T-helper 1 cell treated with Interleukin-12 subunit alpha and Interleukin-12 subunit beta and Interleukin-4 antibody, amounts not matched to agents 30 ng/mL and 1 ng/mL, for 36 hours (primary cell): ENCODE data around the gene ELL. TPM values are rescaled to one million over a fixed set of nuclear protein-coding genes. Genes with fewer than 3 reads are reported as not detected.

Experiments
- intact Hi-C: fragments of 100-400 bp; cut with micrococcal nuclease; formaldehyde crosslinking; loops from one replicate; pipeline ENCODE4 v1.15.1; 2024
- total RNA-seq: library from RNA; stranded (reverse); gene quantifications from 2 replicates; pipeline ENCODE4 v1.2.3, GENCODE V29; 2022

The ELL gene
- total RNA-seq, 1 donor from 2014 or later, result 25.7 TPM

DNA sequence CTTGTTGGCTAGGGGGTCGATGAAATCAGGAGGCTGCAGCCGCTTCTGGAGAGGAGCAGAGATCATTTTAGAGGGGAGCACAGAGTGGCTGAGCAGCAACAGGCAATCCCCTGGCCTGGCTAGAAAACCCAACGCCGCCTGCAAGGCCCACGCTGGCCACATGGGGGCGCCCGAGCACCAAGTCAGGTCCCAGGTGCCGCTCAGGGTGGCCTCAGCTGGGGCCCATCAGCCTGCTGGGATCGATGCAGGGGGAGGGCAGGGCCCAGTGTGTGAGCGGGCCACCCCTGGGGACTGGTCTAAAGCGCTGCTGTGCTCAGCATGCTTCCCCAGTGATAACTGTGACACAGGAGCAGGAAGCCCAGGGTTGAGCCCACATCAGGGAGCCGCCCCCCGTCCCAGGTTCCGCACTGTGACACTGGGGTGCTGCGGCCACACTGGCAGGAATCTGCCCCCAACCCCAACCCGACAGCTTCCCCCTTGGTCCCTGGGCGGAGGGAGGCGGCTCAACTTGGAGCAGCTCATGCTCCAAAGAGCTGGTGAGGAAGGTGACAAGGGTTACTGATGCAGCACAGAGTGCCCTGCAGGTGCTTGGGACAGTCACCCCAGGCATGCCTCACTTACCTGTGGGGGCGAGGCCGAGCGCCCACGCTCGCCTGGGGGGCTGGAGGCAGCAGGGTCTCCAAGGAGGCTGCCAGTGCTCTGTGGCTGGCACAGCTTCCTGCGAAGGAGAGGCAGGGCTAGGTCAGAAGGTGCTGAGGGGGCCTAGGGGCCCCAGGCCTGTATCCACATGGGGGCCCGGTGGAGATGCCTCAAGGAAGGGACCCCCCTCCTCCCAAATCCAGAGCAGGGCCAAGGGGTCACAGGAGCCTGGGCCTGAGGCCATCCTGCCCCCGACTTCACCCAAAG is 70.7 kb downstream of the ELL start:
- intact Hi-C loops, result loop anchor here (1.0 to 5.0 kb wide), 4 partner anchors 11 to 688 kb away; partner anchors contain the start of gene TMEM161A

DNA sequence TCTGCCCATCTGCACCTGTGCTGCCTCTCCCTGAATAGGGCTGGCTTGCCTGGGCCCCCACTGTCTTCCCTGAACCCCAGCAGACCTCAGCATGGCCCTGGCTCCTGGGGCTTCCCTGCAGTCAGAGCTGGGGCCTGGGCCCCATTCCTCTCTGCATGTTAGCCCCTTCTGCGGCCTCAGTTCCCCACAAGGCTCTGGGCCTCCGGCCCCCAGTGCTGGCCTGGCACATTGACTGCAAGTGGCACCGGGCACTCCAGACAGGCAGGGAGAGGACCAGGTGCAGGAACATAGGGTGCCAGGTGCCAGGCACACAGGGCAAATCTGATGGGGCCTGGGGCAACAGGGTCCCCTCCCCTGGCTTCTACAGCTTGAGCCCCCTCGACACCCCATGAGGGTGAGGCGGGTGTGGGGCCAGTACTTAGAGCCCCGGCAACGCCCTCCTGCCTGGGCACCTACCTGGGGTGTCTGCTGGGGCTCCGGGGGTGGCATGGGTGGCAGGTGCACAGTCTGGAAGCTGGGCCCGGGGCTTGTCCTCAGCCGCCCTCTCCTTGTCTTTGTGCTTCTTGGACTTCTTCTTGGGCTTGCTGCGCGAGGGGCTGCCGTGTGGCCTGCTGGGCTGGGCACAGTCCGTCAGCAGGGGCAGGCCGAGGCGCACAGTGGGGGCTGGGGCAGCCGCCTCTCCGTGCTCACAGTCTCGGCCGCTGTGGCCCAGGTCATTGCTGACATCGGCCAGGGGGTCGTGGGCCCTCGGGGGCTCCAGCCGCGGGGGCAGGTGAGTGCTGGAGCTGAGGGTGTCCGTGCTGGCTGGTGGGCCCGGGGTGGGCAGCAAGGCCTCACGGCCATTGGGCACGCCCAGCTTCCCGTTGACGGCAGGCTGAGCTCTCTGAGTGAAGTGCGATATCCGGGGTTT is 71.6 kb downstream of the ELL start:
- intact Hi-C loops, result loop anchor here (2.0 to 5.0 kb wide), 3 partner anchors 227 to 689 kb away; partner anchors contain the start of gene TMEM161A

GRCh38 chr19:18449552-18449951 is 72.3 kb downstream of the ELL start:
- intact Hi-C loops, result no loop called here

- intact Hi-C loops, result no loop called here
Observed at GRCh38 chr19:18446811-18447359, 75.0 kb downstream of the ELL start.

DNA sequence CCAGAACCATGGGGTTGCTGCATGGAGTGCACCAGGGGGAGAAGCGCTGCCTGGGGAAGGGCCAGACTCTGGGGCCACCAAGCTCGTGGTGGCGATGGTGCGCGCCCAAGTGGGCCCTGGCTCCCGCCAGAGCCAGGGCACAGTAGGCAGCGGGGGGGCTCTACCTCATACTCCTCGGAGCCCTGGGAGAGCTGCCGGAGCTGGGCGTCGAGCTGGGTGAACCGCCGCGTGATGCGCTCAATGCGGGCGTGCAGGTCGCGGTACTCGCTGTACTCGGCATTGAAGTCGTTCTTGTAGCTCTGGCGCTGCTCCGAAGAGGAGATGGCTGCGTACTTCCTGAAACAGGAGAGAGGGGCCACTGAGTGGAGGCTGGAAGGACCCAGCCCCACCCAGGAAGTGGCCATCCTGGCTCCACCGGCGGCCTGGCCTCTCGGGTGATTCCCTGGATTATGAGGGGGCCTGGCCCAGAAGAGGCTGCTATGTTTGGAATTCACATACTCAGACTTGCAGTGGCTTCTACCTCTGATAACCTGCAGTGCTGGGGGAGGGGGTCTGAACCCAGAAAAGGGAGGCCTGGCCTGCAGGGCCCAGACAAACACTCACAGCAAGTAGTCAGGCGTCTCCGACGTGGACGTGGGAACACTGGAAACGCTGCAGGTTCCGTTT is 75.6 kb downstream of the ELL start:
- intact Hi-C loops, result no loop called here

GRCh38 chr19:18445262-18445948 is 76.5 kb downstream of the ELL start:
- intact Hi-C loops, result no loop called here

DNA sequence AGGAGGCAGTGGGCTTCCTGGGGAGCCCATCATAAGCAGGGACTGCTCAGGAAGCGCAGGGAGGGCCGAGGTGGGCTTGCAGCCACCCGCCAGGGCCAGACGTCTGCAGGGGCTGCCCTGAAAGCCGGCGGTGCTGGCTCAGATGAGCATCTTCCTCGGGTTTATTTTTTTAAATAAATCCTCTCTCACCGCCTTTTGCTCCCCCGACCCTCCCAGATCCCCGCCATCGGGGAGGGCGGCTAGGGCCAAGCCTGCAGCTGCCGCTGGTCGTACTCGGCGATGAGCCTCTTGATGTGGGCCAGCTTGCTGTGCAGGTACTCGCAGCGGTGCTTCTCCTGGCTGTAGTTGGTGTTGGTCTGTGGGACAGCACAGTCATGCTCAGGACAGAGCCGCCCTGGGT is 77.4 kb downstream of the ELL start:
- intact Hi-C loops, result no loop called here

DNA sequence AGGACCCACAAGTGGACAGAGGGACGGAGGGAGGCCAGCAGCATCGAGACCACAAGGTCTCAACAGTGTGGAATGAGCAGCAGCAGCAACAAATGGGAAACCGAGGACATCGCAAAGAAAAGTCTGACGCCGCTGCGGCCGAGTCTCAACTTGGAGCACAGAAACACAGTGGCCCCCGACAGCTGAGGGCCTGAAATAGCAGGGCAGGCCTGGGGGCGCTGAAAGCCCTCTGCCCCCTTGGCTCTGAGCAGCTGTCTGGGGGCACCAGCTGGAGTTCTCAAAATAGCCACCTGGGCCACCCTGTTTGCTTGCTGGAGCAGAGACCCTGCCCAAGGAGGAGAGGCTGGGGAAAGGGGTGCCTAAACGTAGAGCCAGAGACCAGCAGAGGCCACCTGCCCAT is 78.0 kb downstream of the ELL start:
- intact Hi-C loops, result no loop called here

DNA sequence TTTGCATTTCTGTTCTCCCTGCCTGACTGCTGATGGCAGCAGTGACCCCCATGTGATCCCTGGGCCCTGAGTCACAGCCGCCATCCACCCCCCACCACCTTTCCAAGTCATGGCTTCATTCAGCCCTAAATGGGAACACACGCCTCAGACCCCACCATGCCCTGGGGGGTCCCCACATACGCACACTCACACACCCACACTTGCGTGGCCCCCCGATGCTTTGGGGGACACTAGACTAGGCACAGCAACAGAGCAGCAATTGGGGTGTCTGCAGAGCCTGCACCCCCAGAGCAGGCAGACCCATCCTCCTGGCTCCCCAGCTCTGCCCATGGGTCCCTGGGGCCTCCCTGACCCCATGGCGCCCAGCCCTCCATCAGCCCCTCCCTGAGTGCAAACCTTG is 78.5 kb downstream of the ELL start:
- intact Hi-C loops, result no loop called here

DNA sequence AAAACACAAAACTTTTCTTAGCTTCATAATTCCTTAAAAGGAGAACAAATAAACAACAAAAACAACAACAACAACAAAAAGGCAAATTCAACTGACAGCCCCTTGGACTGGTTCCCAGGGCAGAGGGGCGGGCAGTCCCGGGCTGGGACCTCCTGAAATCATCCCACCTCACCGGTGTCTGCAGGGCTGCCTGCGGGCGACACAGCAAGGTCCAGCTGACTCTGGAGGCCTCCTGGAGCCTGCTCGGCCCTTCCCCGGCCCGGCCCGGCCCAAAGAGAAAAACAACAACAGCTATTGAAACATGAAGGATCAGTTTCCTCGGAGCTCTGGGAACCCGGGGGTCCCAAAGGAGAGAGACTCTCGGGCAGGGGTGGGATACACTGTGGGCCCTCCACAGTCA is 78.9 kb downstream of the ELL start:
- intact Hi-C loops, result no loop called here

GRCh38 chr19:18441804-18442788 is 79.8 kb downstream of the ELL start:
- intact Hi-C loops, result loop anchor here (2.0 kb wide), 1 partner anchor 19 kb away; no protein-coding TSS in a partner anchor

- intact Hi-C loops, result loop anchor here (2.0 kb wide), 1 partner anchor 18 kb away; no protein-coding TSS in a partner anchor
Observed at GRCh38 chr19:18440936-18441803, 80.7 kb downstream of the ELL start.

DNA sequence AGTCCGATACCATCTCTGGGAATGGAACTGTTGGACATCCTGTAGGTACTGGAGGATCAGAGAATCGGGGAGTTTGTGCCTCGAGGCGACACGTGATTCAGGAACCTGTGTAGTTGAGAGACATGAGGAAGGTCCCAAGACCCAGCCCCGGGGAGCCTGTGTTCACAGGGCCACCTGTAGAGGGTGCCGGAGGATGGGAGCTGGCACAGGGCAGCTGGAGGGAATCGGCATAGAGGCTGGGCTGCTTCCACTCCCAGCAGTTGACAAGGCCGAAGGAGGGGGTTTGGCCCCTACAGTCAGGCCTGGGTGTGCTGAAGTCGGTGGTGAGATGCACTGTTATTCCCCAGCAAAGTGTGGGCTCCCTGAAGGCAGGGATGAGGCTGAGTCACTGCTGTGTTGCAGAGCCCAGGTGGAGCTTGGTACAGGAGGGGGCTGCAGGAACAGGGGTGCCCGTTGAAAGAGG is 81.4 kb downstream of the ELL start:
- intact Hi-C loops, result loop anchor here (2.0 kb wide), 1 partner anchor 18 kb away; no protein-coding TSS in a partner anchor

DNA sequence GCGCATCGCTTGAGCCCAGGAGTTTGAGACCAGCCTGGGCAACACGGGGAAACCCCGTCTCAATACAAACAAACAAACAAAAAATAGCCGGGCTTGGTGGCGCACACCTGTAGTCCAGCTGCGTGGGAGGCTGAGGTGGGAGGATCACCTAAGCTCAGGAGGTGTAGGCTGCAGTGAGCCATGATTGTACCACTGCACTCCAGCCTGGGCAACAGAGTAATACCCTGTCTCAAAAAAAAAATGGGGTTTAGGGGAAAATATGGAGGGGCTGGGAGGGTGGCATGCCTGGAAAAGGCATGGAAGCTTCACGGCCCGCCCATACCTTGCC is 82.0 kb downstream of the ELL start:
- intact Hi-C loops, result loop anchor here (2.0 kb wide), 1 partner anchor 17 kb away; no protein-coding TSS in a partner anchor

- intact Hi-C loops, result no loop called here
Observed at GRCh38 chr19:18439025-18439909, 82.6 kb downstream of the ELL start.

- intact Hi-C loops, result no loop called here
Observed at GRCh38 chr19:18438331-18439024, 83.4 kb downstream of the ELL start.
